ENCODE data around the gene SEPTIN7. TPM values are rescaled to one million over a fixed set of nuclear protein-coding genes. Genes with fewer than 3 reads are reported as not detected.

SEPTIN7 gene
- total and polyA plus RNA-seq, 2 donors (not counting 1 experiment from before 2014, with no cell fraction given) = 181 to 576 TPM

DNA sequence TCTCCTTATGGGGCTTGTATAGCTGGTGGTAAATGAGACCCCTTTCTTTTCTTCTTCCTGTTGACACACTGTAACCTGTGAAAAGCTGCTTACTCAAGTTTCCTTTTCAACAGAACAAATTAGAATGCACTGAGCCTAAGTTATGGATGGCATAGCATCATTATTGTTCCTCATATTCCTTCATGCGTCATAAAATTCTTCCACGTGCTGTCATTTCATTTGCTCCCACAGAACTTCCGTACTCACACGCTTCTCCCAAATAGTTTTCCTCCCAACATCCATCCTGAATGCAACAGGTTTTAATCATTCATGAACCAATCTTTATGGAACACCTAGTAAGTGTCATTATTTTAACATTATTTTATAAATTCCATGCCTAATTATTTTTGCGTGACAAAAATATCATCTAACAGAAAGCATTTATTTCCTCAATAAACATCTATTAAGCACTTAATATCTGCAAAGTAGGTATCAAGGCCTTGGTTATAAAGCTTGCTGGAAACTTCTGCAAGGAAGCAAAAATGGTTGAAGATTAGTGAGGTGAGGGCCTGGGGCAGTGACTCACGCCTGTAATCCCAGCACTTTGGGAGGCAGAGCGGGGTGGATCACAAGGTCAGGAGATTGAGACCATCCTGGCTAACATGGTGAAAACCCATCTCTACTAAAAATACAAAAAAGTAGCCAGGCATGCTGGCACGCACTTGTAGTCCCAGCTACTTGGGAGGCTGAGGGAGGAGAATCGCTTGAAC lies 18.9 kb upstream of the SEPTIN7 start:
- Histone ChIP-seq H2AFZ (ENCODE audit: low read length) (no peak overlapping the region), H3K27ac (ENCODE audit: insufficient read depth, low read length) (no peak overlapping the region), H3K4me1 (ENCODE audit: control insufficient read depth, extremely low read depth, insufficient read depth, low read length) (no peaks in the 10 kb centered on the region), H3K27me3 (ENCODE audit: control insufficient read depth, insufficient read depth, low read length) (no peaks in the 10 kb centered on the region), H3K9me3 (ENCODE audit: control insufficient read depth, insufficient read depth, low read depth, low read length) (no peaks in the 10 kb centered on the region), H3K4me2 (ENCODE audit: extremely low read depth, insufficient read depth, low read length) (no peak overlapping the region), H3K4me3 (replicated peaks in 1 of 4; ENCODE audit: control extremely low read depth in 1 of 4, insufficient read depth in 1 of 4, low read depth in 3 of 4, low read length in 4 of 4) (no peak overlapping the region), H4K20me1 (ENCODE audit: control insufficient read depth, extremely low read depth, insufficient read depth, low read length) (no peaks in the 10 kb centered on the region), H3K79me2 (ENCODE audit: control insufficient read depth, insufficient read depth, low read length) (no peaks in the 10 kb centered on the region), H3K36me3 (ENCODE audit: control insufficient read depth, insufficient read depth, low read length) (no peaks in the 10 kb centered on the region), H3K9ac (ENCODE audit: insufficient read depth, low read length) (no peak overlapping the region)
- no peak for DNase-seq (ENCODE audit: low read depth in 2 of 2)
- no peak for TF ChIP-seq EZH2 (IDR thresholded peaks at IDR 0.05; ENCODE audit: low read length, missing control alignments)
- TF ChIP-seq, protein P1, sequence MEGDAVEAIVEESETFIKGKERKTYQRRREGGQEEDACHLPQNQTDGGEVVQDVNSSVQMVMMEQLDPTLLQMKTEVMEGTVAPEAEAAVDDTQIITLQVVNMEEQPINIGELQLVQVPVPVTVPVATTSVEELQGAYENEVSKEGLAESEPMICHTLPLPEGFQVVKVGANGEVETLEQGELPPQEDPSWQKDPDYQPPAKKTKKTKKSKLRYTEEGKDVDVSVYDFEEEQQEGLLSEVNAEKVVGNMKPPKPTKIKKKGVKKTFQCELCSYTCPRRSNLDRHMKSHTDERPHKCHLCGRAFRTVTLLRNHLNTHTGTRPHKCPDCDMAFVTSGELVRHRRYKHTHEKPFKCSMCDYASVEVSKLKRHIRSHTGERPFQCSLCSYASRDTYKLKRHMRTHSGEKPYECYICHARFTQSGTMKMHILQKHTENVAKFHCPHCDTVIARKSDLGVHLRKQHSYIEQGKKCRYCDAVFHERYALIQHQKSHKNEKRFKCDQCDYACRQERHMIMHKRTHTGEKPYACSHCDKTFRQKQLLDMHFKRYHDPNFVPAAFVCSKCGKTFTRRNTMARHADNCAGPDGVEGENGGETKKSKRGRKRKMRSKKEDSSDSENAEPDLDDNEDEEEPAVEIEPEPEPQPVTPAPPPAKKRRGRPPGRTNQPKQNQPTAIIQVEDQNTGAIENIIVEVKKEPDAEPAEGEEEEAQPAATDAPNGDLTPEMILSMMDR (conservative IDR thresholded peaks at IDR 0.05 in 1 of 2, IDR thresholded peaks at IDR 0.05 in 1 of 2; ENCODE audit: low read depth in 1 of 2, low read length in 2 of 2) = no peak

DNA sequence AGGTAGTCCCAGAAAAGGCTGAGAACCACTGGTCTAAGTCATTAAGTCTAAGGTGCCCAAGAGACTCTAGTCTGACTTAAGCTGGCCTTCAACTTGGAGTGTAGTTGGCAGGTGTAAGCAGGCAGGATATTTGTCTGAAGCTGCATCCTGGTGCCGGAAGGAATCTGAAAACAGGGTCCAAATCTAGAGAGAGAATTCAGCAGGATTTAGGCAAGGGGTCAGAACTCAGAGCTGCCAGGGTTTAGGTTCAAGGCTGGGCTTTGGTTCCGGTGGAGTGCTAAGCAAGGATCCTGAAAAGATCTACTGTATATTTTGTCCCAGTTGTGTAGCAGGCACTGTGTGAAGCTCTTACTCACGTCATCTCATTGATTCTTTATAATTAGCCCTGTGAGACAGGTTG lies 16.5 kb upstream of the SEPTIN7 start:
- no peak for DNase-seq (ENCODE audit: low read depth in 2 of 2)
- TF ChIP-seq EZH2 (IDR thresholded peaks at IDR 0.05; ENCODE audit: low read length, missing control alignments) = no peak
- TF ChIP-seq, protein P1 (conservative IDR thresholded peaks at IDR 0.05 in 1 of 2, IDR thresholded peaks at IDR 0.05 in 1 of 2; ENCODE audit: low read depth in 1 of 2, low read length in 2 of 2) = no peak

DNA sequence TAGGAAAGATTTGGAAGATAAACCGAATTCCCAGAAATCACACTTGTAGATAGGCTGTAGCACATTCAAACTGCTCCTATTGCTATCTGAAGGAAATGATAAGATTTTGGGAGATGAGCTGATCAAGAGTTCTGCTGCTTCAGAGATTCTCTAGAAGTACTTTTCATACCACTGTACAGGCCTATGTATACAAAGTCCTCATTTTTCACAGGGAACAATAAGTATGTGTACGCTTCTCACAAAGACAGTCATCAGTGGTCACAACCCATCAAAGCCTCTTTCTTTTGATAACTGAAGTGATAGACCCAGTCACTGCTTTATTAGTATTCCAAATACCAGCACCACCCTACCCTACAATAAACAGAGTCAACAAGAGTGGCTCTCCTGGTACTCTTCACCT lies 15.6 kb upstream of the SEPTIN7 start:
- Histone ChIP-seq H2AFZ (ENCODE audit: low read length) (no peak overlapping the region), H3K79me2 (ENCODE audit: control insufficient read depth, insufficient read depth, low read length) (no peaks in the 10 kb centered on the region), H3K27me3 (ENCODE audit: control insufficient read depth, insufficient read depth, low read length) (no peaks in the 10 kb centered on the region), H3K36me3 (ENCODE audit: control insufficient read depth, insufficient read depth, low read length) (no peaks in the 10 kb centered on the region), H3K9ac (ENCODE audit: insufficient read depth, low read length) (no peak overlapping the region), H3K9me3 (ENCODE audit: control insufficient read depth, insufficient read depth, low read depth, low read length) (no peaks in the 10 kb centered on the region), H3K4me2 (ENCODE audit: extremely low read depth, insufficient read depth, low read length) (no peak overlapping the region), H3K4me1 (ENCODE audit: control insufficient read depth, extremely low read depth, insufficient read depth, low read length) (no peaks in the 10 kb centered on the region), H3K27ac (ENCODE audit: insufficient read depth, low read length) (no peak overlapping the region), H3K4me3 (replicated peaks in 1 of 4; ENCODE audit: control extremely low read depth in 1 of 4, insufficient read depth in 1 of 4, low read depth in 3 of 4, low read length in 4 of 4) (no peak overlapping the region), H4K20me1 (ENCODE audit: control insufficient read depth, extremely low read depth, insufficient read depth, low read length) (no peaks in the 10 kb centered on the region)
- DNase-seq (ENCODE audit: low read depth in 2 of 2) = no peak
- TF ChIP-seq, protein P1 (conservative IDR thresholded peaks at IDR 0.05 in 1 of 2, IDR thresholded peaks at IDR 0.05 in 1 of 2; ENCODE audit: low read depth in 1 of 2, low read length in 2 of 2) = no peak
- TF ChIP-seq EZH2 (IDR thresholded peaks at IDR 0.05; ENCODE audit: low read length, missing control alignments) = no peak

More for the DNA sequence above, 16.5 kb upstream of the SEPTIN7 start:
- no peak overlapping the region for H3K4me2 ChIP-seq (ENCODE audit: extremely low read depth, insufficient read depth, low read length)
- no peak overlapping the region for H3K4me3 ChIP-seq (replicated peaks in 1 of 4; ENCODE audit: control extremely low read depth in 1 of 4, insufficient read depth in 1 of 4, low read depth in 3 of 4, low read length in 4 of 4)
- no peak overlapping the region for H2AFZ ChIP-seq (ENCODE audit: low read length)
- no peaks in the 10 kb centered on the region for H3K36me3 ChIP-seq (ENCODE audit: control insufficient read depth, insufficient read depth, low read length)
- no peaks in the 10 kb centered on the region for H4K20me1 ChIP-seq (ENCODE audit: control insufficient read depth, extremely low read depth, insufficient read depth, low read length)
- no peak overlapping the region for H3K9ac ChIP-seq (ENCODE audit: insufficient read depth, low read length)
- no peaks in the 10 kb centered on the region for H3K9me3 ChIP-seq (ENCODE audit: control insufficient read depth, insufficient read depth, low read depth, low read length)
- H3K27me3 ChIP-seq (ENCODE audit: control insufficient read depth, insufficient read depth, low read length) = no peaks in the 10 kb centered on the region
- no peaks in the 10 kb centered on the region for H3K4me1 ChIP-seq (ENCODE audit: control insufficient read depth, extremely low read depth, insufficient read depth, low read length)
- H3K79me2 ChIP-seq (ENCODE audit: control insufficient read depth, insufficient read depth, low read length) = no peaks in the 10 kb centered on the region
- no peak overlapping the region for H3K27ac ChIP-seq (ENCODE audit: insufficient read depth, low read length)

Measured in fibroblast of lung (primary cell).